Testis (tissue), 2 donors: ENCODE data around the gene CDK5RAP1.

ENCODE experiments used
- POLR2A ChIP-seq: fragments of 450-650 bp; IDR thresholded peaks from one replicate; pipeline ENCODE4 v1.6.1; 2017; ENCODE audit warnings: antibody characterized with exemption, mild to moderate bottlenecking, moderate library complexity
- TF ChIP-seq, protein P1 (sequence below), 3 experiments: fragments of 450-650 bp in 2 of 3; fragments of 200-600 bp in 1 of 3; sonication (generic) in 1 of 3; IDR thresholded peaks; one replicate each; pipeline ENCODE4 v1.5.1; 2016 to 2019; ENCODE audit warnings: antibody characterized with exemption in 3 of 3, mild to moderate bottlenecking in 2 of 3, moderate library complexity in 1 of 3

- TF ChIP-seq, protein P1, sequence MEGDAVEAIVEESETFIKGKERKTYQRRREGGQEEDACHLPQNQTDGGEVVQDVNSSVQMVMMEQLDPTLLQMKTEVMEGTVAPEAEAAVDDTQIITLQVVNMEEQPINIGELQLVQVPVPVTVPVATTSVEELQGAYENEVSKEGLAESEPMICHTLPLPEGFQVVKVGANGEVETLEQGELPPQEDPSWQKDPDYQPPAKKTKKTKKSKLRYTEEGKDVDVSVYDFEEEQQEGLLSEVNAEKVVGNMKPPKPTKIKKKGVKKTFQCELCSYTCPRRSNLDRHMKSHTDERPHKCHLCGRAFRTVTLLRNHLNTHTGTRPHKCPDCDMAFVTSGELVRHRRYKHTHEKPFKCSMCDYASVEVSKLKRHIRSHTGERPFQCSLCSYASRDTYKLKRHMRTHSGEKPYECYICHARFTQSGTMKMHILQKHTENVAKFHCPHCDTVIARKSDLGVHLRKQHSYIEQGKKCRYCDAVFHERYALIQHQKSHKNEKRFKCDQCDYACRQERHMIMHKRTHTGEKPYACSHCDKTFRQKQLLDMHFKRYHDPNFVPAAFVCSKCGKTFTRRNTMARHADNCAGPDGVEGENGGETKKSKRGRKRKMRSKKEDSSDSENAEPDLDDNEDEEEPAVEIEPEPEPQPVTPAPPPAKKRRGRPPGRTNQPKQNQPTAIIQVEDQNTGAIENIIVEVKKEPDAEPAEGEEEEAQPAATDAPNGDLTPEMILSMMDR (IDR thresholded peaks at IDR 0.05): no peak
- no peak for TF ChIP-seq POLR2A
Measured at GRCh38 chr20:33352258-33353012, 48.9 kb downstream of the CDK5RAP1 start.
